ENCODE results near the gene DMP1. TPM values are rescaled to one million over a fixed set of nuclear protein-coding genes. Genes with fewer than 3 reads are reported as not detected.
"Not testable (repeated sequence)": the region's sequence is repeated elsewhere in the genome, so short reads cannot be mapped to it uniquely, and the experiment has no call there.

Gene DMP1
- total RNA-seq, 2 experiments from 2014 or later, result not detected

DNA sequence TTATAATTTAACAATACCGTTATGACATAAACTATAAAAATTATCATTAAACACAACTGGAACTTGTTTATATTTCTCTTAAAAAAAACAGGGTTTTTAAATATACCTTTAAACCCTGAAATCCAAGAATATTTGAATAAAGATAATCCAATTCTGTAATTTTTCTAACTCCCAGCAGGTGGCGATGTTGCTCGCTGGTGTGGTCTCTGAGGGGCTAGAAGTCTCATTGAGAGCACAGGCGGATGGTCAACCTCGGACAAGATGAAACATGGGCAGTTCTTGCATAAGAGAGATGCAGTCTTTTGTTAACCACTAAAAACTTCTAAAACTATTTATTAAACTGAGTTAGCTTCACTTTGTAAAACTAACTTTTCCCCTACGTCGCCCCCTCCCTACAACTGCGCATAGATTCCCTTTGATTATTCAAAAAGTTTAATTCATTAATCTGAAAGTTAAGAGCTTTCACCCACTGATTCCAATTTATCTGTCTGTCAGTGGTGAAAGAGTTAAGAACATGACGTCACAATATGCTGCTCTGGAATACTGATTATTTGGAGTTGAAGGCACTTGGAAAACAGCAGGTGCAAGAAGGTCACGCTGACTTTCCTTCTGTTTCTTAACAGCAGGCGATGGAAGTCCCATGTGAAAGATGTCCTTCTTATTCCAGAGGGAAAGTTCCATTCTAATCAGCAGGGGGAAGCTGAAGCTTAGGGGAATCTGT is 29.5 kb downstream of the DMP1 start:
- Mint-ChIP-seq H3K4me1 (ENCODE audit: low read depth) (no peaks in the 10 kb centered on the region), H3K27me3 (peaks cover 10% of the 10 kb centered on the region), H3K27ac (no peak overlapping the region), H3K4me3 (no peak overlapping the region), H3K9me3 (no peaks in the 10 kb centered on the region), H3K36me3 (ENCODE audit: low read depth) (no peaks in the 10 kb centered on the region)
- H3K36me3 ChIP-seq (ENCODE audit: insufficient read depth, low read length), result no peaks in the 10 kb centered on the region
- ATAC-seq (ENCODE audit: poor library complexity) (no peak), DNase-seq (peak in 8 of 14 experiments; percentile 2 to 57 (median 16))
- CTCF ChIA-PET, result no interaction called here
- TF ChIP-seq, protein P1, sequence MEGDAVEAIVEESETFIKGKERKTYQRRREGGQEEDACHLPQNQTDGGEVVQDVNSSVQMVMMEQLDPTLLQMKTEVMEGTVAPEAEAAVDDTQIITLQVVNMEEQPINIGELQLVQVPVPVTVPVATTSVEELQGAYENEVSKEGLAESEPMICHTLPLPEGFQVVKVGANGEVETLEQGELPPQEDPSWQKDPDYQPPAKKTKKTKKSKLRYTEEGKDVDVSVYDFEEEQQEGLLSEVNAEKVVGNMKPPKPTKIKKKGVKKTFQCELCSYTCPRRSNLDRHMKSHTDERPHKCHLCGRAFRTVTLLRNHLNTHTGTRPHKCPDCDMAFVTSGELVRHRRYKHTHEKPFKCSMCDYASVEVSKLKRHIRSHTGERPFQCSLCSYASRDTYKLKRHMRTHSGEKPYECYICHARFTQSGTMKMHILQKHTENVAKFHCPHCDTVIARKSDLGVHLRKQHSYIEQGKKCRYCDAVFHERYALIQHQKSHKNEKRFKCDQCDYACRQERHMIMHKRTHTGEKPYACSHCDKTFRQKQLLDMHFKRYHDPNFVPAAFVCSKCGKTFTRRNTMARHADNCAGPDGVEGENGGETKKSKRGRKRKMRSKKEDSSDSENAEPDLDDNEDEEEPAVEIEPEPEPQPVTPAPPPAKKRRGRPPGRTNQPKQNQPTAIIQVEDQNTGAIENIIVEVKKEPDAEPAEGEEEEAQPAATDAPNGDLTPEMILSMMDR (IDR thresholded peaks at IDR 0.05), result peak; percentile 69
- no peaks in the 10 kb centered on the region for H3K4me1 ChIP-seq (ENCODE audit: insufficient read depth, low read length)
- POLR2A ChIA-PET, result no interaction called here
- intact Hi-C loops (cut with DNase I, micrococcal nuclease), result loop anchor here (1.0 to 5.0 kb wide), 3 partner anchors 168 to 838 kb away; no protein-coding TSS in a partner anchor
- no peak overlapping the region for H3K4me3 ChIP-seq (ENCODE audit: low read length)
- H3K9me3 ChIP-seq (ENCODE audit: control insufficient read depth in 1 of 2, insufficient read depth in 1 of 2, low read length in 2 of 2), result no peaks in the 10 kb centered on the region
- no peaks in the 10 kb centered on the region for H3K27me3 ChIP-seq (ENCODE audit: control insufficient read depth in 1 of 2, insufficient read depth in 2 of 2, low read length in 2 of 2)
- no peak overlapping the region for H3K27ac ChIP-seq (ENCODE audit: low read depth in 1 of 2, low read length in 2 of 2)

DNA sequence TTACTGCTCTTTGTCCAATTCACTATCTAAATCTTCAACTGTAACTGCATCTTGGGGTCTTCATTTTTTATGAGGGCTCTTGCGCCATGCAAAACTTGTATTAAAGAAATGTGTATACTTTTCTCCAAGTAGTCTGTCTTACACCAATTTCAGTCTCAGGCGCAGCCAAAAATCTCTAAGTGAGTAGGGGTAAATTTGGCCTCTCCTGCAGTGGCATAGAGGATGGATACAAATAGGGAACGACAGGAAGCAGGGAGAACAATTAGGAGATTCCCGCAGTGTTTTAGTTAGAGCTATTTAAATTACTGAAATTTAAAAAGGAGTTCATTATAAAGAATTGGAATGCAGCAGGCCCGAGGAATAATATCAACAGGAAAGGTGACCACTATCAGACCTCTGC is 30.2 kb downstream of the DMP1 start:
- Histone ChIP-seq H3K36me3 (ENCODE audit: insufficient read depth, low read length) (no peaks in the 10 kb centered on the region), H3K27ac (ENCODE audit: low read depth in 1 of 2, low read length in 2 of 2) (no peak overlapping the region), H3K27me3 (ENCODE audit: control insufficient read depth in 1 of 2, insufficient read depth in 2 of 2, low read length in 2 of 2) (no peaks in the 10 kb centered on the region), H3K9me3 (ENCODE audit: control insufficient read depth in 1 of 2, insufficient read depth in 1 of 2, low read length in 2 of 2) (no peaks in the 10 kb centered on the region), H3K4me3 (ENCODE audit: low read length) (no peak overlapping the region), H3K4me1 (ENCODE audit: insufficient read depth, low read length) (no peaks in the 10 kb centered on the region)
- intact Hi-C loops (cut with DNase I, micrococcal nuclease), result loop anchor here in 1 of 2 experiments (5.0 kb wide), 1 partner anchor 167 kb away; no protein-coding TSS in a partner anchor
- ATAC-seq (ENCODE audit: poor library complexity) (no peak), DNase-seq (no peak)
- no peaks in the 10 kb centered on the region for H3K36me3 Mint-ChIP-seq (ENCODE audit: low read depth)
- TF ChIP-seq, protein P1 (IDR thresholded peaks at IDR 0.05), result no peak
- H3K9me3 Mint-ChIP-seq, result no peaks in the 10 kb centered on the region
- peaks cover 5% of the 10 kb centered on the region for H3K27me3 Mint-ChIP-seq
- no peak overlapping the region for H3K27ac Mint-ChIP-seq
- ChIA-PET CTCF (no interaction called here), POLR2A (no interaction called here)
- no peak overlapping the region for H3K4me3 Mint-ChIP-seq
- H3K4me1 Mint-ChIP-seq (ENCODE audit: low read depth), result no peaks in the 10 kb centered on the region

DNA sequence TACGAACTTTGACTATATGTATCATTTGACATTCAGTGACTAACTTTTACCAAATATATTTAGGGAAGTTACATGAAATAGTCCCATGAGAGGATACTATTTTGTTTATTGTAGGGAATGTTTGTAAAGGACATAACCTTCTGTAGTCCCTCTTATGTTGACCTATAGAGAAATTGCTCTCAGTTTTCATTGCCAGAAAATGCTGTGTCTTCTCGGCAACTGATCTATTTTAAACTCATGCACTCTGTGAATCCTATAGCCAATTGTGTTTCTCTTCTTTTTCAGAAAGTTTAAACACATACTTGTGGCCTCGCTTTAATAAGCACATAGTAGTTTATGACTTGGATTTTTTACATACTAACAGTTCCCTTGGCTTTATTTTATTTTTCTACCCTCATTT is 38.2 kb downstream of the DMP1 start:
- CTCF ChIA-PET, result no interaction called here

DNA sequence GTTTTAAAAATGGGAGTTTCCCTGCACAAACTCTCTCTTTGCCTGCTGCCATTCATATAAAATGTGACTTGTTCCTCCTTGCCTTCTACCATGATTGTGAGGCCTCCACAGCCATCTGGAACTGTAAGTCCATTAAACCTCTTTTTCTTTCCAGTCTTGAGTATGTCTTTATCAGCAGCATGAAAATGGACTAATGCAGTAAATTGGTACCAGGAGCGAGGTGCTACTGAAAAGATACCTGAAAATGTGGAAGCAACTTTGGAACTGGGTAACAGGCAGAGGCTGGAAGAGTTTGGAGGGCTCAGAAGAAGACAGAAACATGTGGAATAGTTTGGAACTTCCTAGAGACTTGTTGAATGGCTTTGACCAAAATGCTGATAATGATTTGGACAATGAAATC is 40.9 kb downstream of the DMP1 start:
- ATAC-seq (ENCODE audit: poor library complexity); H3K27me3 ChIP-seq (ENCODE audit: control insufficient read depth in 1 of 2, insufficient read depth in 2 of 2, low read length in 2 of 2); H3K27ac Mint-ChIP-seq; H3K9me3 Mint-ChIP-seq; POLR2A ChIA-PET; H3K4me1 ChIP-seq (ENCODE audit: insufficient read depth, low read length); H3K36me3 Mint-ChIP-seq (ENCODE audit: low read depth); DNase-seq; H3K27ac ChIP-seq (ENCODE audit: low read depth in 1 of 2, low read length in 2 of 2); H3K4me3 ChIP-seq (ENCODE audit: low read length); H3K36me3 ChIP-seq (ENCODE audit: insufficient read depth, low read length); CTCF ChIA-PET; H3K4me1 Mint-ChIP-seq (ENCODE audit: low read depth); intact Hi-C loops (cut with DNase I, micrococcal nuclease); H3K4me3 Mint-ChIP-seq: not testable (repeated sequence)
- H3K9me3 ChIP-seq (ENCODE audit: control insufficient read depth in 1 of 2, insufficient read depth in 1 of 2, low read length in 2 of 2), result peaks cover 8 to 15% of the 10 kb centered on the region in 2 experiments
- H3K27me3 Mint-ChIP-seq, result peaks cover 28% of the 10 kb centered on the region

More for the DNA sequence above, 38.2 kb downstream of the DMP1 start:
- intact Hi-C loops (cut with DNase I, micrococcal nuclease), result no loop called here
- no peaks in the 10 kb centered on the region for H3K4me1 Mint-ChIP-seq (ENCODE audit: low read depth)
- peaks cover 21% of the 10 kb centered on the region for H3K27me3 Mint-ChIP-seq
- H3K36me3 Mint-ChIP-seq (ENCODE audit: low read depth), result peaks cover 3% of the 10 kb centered on the region
- Histone ChIP-seq H3K4me1 (ENCODE audit: insufficient read depth, low read length) (no peaks in the 10 kb centered on the region), H3K36me3 (ENCODE audit: insufficient read depth, low read length) (no peaks in the 10 kb centered on the region), H3K27ac (ENCODE audit: low read depth in 1 of 2, low read length in 2 of 2) (no peak overlapping the region), H3K4me3 (ENCODE audit: low read length) (no peak overlapping the region), H3K9me3 (ENCODE audit: control insufficient read depth in 1 of 2, insufficient read depth in 1 of 2, low read length in 2 of 2) (peaks cover 8 to 15% of the 10 kb centered on the region in 2 experiments), H3K27me3 (ENCODE audit: control insufficient read depth in 1 of 2, insufficient read depth in 2 of 2, low read length in 2 of 2) (no peaks in the 10 kb centered on the region)
- peaks cover 8% of the 10 kb centered on the region for H3K9me3 Mint-ChIP-seq
- no peak overlapping the region for H3K4me3 Mint-ChIP-seq
- no peak for DNase-seq
- POLR2A ChIA-PET, result no interaction called here
- TF ChIP-seq, protein P1 (IDR thresholded peaks at IDR 0.05), result no peak
- no peak for ATAC-seq (ENCODE audit: poor library complexity)
- H3K27ac Mint-ChIP-seq, result no peak overlapping the region

DNA sequence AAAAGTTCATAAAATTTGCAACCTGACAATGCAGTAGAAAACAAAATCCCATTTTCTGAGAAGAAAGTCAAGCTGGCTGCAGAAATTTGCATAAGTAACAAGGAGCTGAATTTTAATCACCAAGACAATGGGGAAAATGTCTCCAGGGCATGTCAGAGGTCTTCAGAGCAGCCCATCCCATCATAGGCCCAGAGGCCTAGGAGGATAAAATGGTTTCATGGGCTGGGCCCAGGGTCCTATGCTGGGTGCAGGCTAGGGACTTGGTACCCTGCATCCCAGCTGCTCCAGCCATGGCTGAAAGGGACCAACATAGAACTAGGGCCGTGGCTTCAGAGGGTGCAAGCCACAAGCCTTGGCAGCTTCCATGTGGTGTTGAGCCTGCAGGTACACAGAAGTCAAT is 42.0 kb downstream of the DMP1 start:
- H3K4me1 Mint-ChIP-seq (ENCODE audit: low read depth), result not testable (repeated sequence)

More for the DNA sequence above, 42.0 kb downstream of the DMP1 start:
- H3K27me3 ChIP-seq (ENCODE audit: control insufficient read depth in 1 of 2, insufficient read depth in 2 of 2, low read length in 2 of 2); H3K4me1 ChIP-seq (ENCODE audit: insufficient read depth, low read length); H3K27ac ChIP-seq (ENCODE audit: low read depth in 1 of 2, low read length in 2 of 2); intact Hi-C loops (cut with DNase I, micrococcal nuclease); H3K4me3 ChIP-seq (ENCODE audit: low read length); ATAC-seq (ENCODE audit: poor library complexity); H3K9me3 Mint-ChIP-seq; H3K36me3 ChIP-seq (ENCODE audit: insufficient read depth, low read length); H3K36me3 Mint-ChIP-seq (ENCODE audit: low read depth); POLR2A ChIA-PET; CTCF ChIA-PET; DNase-seq; H3K27ac Mint-ChIP-seq; H3K4me3 Mint-ChIP-seq: not testable (repeated sequence)
- H3K9me3 ChIP-seq (ENCODE audit: control insufficient read depth in 1 of 2, insufficient read depth in 1 of 2, low read length in 2 of 2), result peaks cover 8 to 15% of the 10 kb centered on the region in 2 experiments
- H3K27me3 Mint-ChIP-seq, result peaks cover 22% of the 10 kb centered on the region
